ENCODE results near the gene NEK10.

GRCh38 chr3:27219127-27219845 lies 149.9 kb downstream of the NEK10 start:
- TF ChIP-seq, protein P1, sequence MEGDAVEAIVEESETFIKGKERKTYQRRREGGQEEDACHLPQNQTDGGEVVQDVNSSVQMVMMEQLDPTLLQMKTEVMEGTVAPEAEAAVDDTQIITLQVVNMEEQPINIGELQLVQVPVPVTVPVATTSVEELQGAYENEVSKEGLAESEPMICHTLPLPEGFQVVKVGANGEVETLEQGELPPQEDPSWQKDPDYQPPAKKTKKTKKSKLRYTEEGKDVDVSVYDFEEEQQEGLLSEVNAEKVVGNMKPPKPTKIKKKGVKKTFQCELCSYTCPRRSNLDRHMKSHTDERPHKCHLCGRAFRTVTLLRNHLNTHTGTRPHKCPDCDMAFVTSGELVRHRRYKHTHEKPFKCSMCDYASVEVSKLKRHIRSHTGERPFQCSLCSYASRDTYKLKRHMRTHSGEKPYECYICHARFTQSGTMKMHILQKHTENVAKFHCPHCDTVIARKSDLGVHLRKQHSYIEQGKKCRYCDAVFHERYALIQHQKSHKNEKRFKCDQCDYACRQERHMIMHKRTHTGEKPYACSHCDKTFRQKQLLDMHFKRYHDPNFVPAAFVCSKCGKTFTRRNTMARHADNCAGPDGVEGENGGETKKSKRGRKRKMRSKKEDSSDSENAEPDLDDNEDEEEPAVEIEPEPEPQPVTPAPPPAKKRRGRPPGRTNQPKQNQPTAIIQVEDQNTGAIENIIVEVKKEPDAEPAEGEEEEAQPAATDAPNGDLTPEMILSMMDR (IDR thresholded peaks at IDR 0.05) = no peak
- TF ChIP-seq POLR2A (IDR thresholded peaks at IDR 0.05) = no peak

Measured in adrenal gland (tissue), 5 donors.